COLO668 (cell line): Measurements from ENCODE around the gene YPEL4.
"Not testable (repeated sequence)": the region's sequence is repeated elsewhere in the genome, so short reads cannot be mapped to it uniquely, and the experiment has no call there.

Experiments used
- DNase-seq: peaks from one replicate; lab custom pipeline; 2025; ENCODE audit not compliant: unreplicated experiment; lab: John Stamatoyannopoulos, UW

Gene YPEL4, protein sequence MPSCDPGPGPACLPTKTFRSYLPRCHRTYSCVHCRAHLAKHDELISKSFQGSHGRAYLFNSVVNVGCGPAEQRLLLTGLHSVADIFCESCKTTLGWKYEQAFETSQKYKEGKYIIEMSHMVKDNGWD

DNA sequence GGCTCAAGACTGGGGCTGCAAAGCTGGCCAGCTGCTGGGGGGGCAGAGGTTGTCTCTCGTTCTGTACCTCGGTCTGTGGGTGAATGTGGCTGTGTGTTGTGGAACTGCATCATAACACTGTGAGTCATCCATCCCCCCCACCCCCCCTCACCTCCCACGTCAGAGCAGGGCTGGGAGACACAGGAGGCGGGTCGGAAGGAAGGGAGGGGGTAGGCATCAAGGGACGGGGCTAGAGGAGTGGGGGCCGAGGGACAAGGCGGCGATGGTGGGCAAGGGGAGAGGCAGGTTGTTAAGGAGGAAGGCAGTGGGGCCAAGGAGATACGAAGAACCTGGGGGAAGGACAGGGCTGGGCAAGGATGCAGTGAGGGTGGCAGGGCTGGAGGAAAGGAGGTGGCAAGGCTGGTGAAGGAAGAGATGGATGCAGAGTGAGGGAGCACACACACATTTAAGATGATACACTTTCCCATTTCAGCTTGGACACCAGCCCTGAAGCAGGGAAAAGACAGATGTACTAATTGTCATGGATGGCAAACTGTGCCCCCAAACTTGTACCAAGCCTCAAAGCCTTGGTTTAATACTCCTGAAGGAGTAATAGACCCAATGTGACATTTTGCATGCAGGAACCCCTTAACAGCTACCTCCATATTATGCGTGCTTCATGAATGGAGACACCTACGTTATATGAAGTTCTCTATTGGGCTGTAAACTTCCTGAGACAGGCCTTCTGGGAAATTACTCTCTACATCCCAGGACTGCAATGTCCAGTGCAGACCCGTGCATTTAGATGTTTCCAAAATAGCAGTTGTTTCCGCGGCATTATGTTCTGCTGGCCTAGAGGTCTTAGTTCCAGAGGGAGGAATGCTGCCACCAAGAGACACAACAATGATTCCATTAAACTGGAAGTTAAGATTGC, at the start of gene YPEL4:
TSS of gene YPEL4 (minus strand) at position 87 of the 913 bp plus-strand sequence. CDS start 2,805 bp downstream, outside the sequence.
- DNase-seq: no peak

DNA sequence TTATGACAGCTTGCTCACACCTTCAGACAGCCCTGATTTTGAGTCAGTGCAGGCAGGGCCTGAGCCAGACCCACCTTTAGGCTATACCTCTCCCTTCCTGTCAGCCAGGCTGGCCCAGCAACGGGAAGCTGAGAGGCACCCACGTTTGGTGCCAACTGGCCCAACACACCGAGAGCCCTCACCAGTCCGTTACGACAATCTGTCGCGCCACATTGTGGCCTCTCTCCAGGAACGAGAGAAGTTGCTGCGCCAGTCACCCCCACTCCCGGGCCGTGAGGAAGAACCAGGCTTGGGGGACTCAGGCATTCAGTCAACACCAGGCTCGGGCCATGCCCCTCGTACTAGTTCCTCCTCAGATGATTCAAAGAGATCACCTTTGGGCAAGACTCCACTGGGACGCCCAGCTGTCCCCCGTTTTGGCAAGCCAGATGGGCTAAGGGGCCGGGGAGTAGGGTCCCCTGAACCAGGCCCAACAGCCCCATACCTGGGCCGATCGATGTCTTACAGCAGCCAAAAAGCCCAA, 49.2 kb upstream of the YPEL4 start:
- DNase-seq: no peak

DNA sequence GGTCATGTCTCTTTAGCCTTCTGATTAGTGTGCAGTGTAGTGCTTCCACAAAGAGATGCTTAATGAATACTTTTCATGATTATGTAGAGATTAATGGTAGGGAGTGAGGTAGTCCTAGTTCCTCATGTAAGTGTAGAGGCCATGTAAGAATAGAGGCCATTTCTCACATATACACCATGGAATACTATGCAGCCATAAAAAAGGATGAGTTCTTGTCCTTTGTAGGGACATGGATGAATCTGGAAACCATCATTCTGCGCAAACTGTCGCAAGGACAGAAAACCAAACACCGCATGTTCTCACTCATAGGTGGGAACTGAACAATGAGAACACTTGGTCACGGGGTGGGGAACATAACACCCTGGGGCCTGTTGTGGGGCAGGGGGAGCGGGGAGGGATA, 40.8 kb upstream of the YPEL4 start:
- DNase-seq: not testable (repeated sequence)

DNA sequence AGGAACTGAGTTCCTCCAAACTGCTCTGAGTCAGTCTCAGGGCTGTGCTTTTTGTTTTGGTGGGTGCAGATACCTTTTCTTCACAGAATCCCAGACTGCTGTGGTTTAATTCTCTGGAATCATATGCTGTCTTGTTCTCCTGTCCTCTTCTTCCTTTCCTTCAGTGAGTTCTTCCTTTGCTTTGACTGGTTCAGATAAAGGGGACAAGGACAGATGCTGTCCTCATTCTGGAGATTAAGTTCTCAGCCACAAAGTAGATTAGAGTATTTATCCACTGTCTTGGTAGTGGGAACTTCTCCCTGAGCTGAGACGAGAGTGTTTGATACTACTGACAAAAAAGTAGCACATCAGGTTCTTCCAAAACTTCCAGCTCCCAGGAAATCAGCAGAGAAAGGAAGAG, 31.5 kb upstream of the YPEL4 start:
- DNase-seq: no peak

DNA sequence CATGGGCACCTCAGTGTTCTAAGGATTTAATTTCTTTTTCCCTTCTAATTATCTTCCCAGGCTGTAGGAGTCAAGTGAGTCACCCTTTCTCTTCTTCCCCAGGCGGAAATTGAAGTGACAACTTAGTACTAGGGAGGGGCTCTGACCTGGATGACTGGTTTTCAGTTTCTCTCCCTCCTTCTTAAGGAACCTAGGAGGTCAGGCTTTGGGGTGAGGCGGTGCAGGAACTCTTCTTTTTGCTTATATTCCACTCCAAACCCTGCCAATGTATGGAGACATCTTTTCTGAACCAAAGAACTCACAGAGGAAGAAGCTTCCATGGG, 30.8 kb upstream of the YPEL4 start:
- DNase-seq: no peak

DNA sequence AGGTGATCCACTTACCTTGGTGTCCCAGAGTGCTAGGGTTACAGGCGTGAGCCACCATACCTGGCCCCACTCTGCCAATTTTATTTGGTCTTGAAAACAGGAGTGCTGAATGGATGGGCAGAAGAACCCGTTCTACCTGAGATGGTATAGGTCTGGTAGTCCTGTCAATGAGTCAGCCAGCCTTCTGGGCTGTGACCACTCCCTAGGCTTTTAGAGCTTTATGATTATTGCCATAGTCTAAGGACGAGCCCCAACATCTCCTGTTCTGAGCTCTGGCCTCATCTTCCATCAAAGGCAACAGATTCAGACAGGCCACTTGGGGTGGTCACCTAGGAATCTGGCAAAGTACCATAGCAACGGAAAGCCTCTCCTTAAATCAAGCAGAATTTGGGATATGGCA, 29.7 kb upstream of the YPEL4 start:
- no peak for DNase-seq

DNA sequence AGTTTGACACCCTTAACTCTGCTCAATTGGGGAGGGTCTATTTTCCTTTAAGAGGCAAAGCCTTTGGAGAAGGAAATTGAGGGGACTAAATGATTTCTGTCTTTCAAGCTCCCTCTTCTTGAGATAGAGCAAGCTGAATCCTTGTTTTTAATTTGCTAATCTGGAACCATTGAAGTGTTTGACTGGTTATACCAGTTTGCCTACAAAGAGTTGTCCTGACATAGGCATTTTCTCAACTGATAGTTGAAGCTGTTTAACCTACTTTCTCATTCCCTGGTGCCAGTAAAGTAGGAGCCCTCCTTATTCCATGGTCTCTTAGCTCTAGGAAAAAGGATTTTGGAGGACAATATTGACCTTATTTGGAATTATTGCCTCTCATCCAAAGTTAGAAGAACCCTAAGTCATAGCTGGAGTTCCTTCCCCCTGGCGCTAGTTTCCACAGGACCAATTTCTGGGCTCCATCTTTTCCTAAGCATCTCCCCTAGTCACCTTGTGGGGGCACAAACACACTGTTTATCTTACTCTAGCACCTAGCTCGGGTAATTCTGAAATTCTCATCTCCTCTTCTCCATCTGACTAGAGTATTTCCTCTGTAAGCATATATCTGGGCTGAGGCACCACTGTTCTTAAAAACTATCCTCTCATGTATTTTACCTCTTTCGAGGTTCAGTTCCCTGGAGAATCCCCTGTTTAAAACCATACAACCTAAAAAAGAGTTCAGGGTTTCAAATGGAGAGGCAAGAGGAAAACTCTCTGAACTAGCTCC, 25.6 kb upstream of the YPEL4 start:
- no peak for DNase-seq

DNA sequence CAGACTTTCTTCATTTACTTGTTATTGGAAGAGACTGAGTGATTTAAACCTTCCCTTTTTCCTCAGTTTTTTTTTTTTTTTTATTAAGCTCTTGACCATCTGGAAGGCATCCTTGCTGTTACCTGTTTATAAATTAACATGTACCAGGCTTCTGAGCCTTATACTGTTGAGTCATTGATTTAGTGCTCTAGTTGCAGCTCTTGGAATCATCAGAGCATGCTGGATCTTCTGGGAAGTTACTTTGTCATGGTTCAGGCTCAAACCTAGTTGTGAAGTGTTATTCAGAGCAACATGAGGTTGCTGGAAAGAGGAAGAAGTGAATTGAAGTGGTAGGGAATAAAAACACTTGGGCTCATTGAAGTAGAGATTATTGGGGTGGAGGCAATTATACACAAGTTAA, 24.5 kb upstream of the YPEL4 start:
- no peak for DNase-seq

DNA sequence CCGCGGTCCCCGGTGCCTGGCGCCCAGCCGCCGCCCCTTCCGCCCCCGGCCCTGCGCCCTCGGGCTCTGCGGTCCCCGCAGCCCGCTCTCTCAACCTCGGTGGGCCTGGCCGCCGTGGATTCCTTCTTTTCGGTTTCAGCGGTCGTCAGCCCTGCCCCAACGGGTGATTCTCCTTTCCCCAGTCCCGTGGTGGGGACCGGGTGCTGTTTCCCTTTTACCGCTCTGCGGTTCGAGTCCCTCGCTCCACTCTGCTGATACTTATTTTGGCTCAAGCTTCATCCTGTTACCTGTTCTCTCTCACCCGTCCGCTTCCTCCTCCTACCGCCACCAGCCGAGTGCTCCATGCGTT, 18.7 kb upstream of the YPEL4 start:
- peak; percentile 25 for DNase-seq

DNA sequence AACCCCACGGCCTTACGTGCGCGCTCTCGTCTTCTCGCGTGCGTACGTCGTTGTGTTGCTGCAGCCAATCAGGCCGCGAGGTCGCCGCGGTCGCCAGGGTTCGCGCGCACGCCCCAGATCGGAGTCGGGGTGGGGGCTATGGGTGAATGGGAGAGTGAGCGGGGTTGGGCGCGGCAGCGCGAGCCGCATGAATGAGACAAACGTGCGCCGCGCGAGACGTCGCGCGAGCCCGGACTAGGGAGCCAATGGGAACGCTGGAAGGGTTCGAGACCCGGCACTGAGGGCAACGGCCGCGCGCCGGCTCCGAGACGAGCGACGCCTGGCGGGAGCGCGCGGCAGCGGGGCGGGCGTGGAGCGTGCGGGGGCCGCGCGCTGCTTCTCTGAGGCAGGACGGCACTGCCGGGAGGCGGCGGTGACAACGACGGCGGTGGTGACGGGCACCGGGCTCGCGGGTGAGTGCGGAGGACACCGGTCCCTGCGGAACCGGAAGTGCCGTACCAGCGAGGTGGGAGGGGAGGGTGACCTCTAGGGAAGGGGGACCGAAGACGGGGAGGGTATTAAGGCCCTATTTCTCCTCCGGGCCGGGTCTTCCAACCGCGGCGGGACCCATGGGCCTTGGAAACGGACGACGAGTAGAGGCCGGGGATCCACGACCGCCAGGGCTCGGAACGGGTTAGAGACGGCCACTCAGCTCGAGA, 18.2 kb upstream of the YPEL4 start, which contains the start of gene ZDHHC5:
TSS of gene ZDHHC5 (plus strand) at position 379 of the 698 bp plus-strand sequence. CDS start 4,977 bp downstream, outside the sequence.
- DNase-seq: peak; percentile 99

DNA sequence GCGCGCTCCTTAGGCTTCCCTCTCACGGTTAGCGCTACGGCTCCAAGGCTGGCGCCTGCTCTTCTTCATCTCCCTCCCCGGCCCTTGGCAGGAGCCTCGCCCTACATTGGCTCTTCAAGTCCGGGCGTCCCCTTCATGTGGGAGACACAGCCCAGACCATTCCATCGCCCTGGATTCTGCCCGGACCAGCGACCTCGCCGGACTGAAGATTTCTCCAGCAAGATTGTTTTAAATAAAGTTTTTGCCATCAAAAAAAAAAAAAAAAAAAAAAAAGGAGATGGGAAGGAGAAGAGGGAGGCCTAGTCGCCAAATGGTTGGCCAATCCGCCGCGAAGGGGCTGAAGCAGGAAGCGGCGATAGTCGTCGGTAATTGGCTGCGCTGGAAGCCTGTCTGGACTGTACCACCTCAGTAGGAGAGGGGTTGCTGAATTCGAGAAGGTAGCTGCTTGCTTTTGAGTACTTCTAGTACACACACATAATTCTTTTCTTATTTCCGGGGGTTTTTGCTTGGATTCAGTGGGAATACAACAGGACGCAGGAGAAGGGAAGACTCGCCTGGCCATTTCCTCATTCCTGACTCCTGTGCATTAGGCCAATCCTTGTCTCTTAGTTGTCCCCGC, 17.5 kb upstream of the YPEL4 start:
- DNase-seq: peak; percentile 92

DNA sequence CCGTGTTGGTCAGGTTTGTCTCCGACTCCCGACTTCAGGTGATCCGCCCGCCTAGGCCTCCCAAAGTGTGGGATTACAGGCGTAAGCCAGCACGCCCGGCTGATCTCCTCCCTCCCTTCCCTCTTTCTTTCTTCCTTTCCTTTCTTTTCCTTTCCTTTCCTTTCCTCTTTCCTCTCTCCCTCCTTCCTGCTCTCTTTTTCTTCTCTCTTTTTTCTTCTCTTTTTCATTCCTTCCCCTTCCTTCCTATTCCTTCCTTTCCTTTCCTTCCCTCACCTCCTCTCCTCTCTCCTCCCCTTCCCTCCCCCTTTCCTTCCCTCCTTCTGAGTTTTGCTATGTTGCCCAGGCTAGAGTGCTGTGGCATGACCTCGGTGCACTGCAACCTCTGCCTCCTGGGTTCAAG, 14.3 kb upstream of the YPEL4 start:
- no peak for DNase-seq

DNA sequence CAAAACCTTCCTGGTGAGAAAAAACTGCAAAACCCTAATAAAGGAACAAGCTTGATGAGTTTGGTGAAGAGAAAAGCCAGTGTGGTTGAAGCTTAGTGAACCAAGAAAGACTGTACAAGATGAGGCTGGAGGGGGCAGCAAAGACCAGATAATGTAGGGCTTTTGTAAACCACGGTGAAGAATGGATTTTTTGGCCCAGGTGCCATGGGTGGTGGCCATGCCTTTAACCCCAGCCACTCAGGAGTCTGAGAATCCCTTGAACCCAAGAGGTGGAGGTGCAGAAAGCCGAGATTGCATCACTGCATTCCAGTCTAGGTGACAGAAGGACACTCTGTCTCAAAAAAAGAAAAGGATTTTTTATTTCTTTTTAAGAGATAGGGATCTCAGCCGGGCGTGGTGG, 13.2 kb upstream of the YPEL4 start:
- DNase-seq: no peak

DNA sequence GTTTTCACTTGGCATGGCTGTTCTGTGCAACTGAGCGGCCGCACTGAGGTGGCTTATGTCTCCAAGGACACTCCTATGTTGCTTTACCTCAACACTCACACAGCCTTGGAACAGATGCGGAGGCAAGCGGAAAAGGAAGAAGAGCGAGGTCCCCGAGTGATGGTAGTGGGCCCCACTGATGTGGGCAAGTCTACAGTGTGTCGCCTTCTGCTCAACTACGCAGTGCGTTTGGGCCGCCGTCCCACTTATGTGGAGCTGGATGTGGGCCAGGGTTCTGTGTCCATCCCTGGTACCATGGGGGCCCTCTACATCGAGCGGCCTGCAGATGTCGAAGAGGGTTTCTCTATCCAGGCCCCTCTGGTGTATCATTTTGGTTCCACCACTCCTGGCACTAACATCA, 10.0 kb upstream of the YPEL4 start:
- DNase-seq: no peak

DNA sequence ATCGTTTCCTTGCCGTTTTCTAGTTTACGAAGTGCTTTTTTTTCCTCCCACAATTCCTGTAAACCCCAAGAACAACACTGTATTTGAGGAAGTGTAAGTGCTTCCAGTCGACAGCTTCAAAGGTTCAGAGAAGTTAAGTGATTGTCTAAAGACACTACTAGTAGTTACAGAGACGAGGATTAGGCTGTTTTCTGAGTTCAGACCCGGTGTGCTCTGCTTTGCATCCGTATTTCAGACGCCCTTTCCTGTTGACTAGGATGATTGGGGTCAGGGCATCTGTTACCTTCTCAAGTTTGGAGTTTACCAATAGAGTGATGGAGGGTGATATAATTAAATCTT, 8.3 kb upstream of the YPEL4 start:
- DNase-seq: no peak

DNA sequence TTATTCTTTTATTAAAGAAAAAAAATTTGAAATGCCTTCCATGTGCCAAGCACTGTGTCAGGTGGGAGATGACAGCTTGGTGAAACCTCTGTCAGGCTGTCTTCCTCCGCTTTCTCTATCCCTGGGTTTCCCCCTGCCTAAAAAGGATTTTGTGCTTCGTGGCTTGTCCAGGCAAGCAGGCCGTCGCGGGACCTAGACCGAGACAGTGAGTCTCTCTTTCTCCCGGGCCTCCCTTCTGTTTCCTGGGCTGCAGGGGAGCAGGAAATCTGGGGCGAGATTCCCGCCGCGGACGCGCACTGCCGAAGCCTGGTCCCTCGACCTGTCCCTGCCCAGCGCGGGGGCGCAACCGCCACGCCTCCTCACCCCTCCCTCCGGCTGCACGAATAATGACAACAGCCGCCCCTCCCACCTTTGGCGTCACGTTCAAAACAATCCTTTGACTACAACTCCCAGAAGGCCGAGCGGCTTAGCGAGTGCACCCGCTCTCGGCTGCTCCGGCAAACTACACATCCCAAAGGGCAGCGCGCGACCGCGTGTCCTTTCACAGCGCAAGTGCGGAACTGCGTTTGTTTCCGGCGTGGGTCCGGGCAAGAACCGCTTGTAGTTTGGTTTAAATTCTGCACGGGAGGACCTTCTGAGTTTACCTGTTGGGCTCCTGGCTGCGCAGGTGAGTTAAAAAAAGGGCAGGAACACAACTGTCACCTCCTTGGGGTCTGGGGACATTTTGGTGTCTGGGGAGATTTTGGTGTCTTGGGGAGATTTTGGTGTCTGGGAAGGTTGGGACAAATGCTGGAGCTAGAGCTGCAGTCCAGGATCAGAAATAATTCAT, 7.7 kb upstream of the YPEL4 start, which contains the start of gene CLP1:
TSS of gene CLP1 (plus strand) at position 569 of the 829 bp plus-strand sequence. CDS start 1,715 bp downstream, outside the sequence.
- peak; percentile 98 for DNase-seq

DNA sequence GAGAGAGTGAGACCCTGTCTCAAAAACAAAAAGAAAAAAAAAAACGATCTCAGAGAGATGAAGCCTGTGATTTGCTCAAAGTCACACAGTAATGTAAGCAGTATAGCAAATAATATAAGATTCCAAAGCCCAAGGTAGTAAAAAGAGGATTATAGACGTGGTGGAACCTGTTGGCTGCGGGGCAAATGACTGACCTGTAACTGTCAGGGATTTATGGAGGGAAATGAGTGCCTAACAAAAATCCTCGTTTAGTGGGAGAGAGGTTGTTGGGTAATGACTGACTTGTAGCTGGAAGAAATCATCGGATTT, 7.1 kb upstream of the YPEL4 start:
- DNase-seq: no peak

DNA sequence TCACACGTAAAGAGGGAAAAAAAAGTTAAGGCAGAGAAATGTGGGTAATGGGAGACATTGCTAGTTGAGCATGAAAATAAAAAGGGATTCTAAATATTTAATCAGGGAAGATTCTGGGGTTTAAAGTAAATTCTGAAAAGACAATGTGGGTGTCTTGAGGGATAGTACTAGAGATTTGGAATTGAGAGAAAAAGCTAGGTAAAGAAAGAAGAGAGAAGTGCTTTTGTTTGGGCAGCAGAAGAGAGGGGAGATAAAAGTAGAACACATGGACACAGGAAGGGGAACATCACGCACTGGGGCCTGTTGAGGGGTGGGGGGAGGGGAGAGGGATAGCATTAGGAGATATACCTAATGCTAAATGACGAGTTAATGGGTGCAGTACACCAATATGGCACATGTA, 3.5 kb upstream of the YPEL4 start:
- DNase-seq: no peak

DNA sequence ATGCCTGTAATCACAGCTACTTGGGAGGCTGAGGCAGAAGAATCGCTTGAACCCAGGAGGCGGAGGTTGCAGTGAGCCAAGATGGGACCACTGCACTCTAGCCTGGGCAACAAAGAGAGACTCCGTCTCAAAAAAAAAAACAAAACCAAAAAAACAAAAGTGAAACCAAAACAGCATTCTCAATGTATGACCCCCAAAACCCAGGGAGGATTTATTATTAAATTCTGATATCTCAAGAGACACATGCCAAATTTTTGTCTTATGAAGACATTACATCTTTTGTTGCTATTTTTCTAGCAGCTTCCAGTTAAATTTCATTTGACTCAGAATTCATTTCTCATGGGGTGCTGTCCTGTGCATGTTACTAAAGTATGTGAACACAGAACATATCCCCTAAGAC, 3.0 kb upstream of the YPEL4 start:
- no peak for DNase-seq

DNA sequence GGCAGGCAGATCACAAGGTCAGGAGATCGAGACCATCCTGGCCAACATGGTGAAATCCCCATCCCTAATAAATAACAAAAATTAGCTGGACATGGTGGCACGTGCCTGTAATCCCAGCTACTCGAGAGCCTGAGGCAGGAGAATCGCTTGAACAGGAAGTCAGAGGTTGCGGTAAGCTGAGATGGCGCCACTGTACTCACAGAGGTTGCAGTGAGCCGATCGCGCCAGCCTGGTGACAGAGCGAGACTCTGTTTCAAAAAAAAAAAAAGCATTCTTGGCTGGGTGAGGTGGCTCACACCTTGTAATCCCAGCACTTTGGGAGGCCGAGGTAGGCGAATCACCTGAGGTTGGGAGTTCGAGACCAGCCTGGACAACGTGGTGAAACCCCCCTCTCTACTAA, 2.5 kb upstream of the YPEL4 start:
- not testable (repeated sequence) for DNase-seq
